A673 (cell line): Measurements from ENCODE around the gene PF4V1. TPM values are rescaled to one million over a fixed set of nuclear protein-coding genes. Genes with fewer than 3 reads are reported as not detected.

Source experiments
- BruUV-seq: library from RNA; stranded (reverse); fragments of 400-500 nt; replicated peaks from 2 replicates; lab custom pipeline; 2021; lab: Mats Ljungman, UMichigan
- CTCF ChIA-PET: fragments of 300-600 bp; sonication (Branson Sonifier 250); formaldehyde crosslinking; loops from one replicate; lab custom pipeline; 2022; ENCODE audit warnings: antibody characterized with exemption; lab: Charles Lee
- POLR2A ChIA-PET: fragments of 300-600 bp; sonication (Branson Sonifier 250); formaldehyde crosslinking; loops from one replicate; lab custom pipeline; 2022; ENCODE audit warnings: antibody characterized with exemption; ENCODE audit not compliant: low non-redundant PET; lab: Charles Lee
- DNase-seq: peaks from one replicate; pipeline ENCODE4 v3.0.0-alpha.2; 2015; ENCODE audit warnings: low spot score
- H3K27ac ChIP-seq: fragments of 200-600 bp; sonication (generic); 2 replicates; pipeline ENCODE4 v1.5.1; 2016; ENCODE audit warnings: mixed run types, low read depth, mild to moderate bottlenecking, mixed read lengths, antibody characterized with exemption, low read length; ENCODE audit not compliant: poor library complexity, severe bottlenecking
- H3K27me3 ChIP-seq: fragments of 200-600 bp; sonication (generic); replicated peaks from 2 replicates; pipeline ENCODE4 v1.6.1; 2017; ENCODE audit warnings: mixed run types, low read depth, mild to moderate bottlenecking, mixed read lengths, antibody characterized with exemption, low read length; ENCODE audit not compliant: insufficient read depth, poor library complexity
- H3K36me3 ChIP-seq: fragments of 200-600 bp; sonication (generic); 2 replicates; pipeline ENCODE4 v1.6.1; 2016; ENCODE audit warnings: mixed run types, mild to moderate bottlenecking, mixed read lengths, antibody characterized with exemption, low read length; ENCODE audit not compliant: insufficient read depth, poor library complexity, severe bottlenecking
- H3K4me1 ChIP-seq: fragments of 200-600 bp; sonication (generic); 2 replicates; pipeline ENCODE4 v1.6.1; 2017; ENCODE audit warnings: mixed run types, mild to moderate bottlenecking, mixed read lengths, antibody characterized with exemption, low read length; ENCODE audit not compliant: insufficient read depth, poor library complexity, severe bottlenecking
- H3K4me3 ChIP-seq: fragments of 200-600 bp; sonication (generic); 2 replicates; pipeline ENCODE4 v1.5.1; 2016; ENCODE audit warnings: low read depth, mixed run types, mild to moderate bottlenecking, mixed read lengths, low read length; ENCODE audit not compliant: poor library complexity, severe bottlenecking
- H3K9me3 ChIP-seq: fragments of 200-600 bp; sonication (generic); 2 replicates; pipeline ENCODE4 v1.6.1; 2016; ENCODE audit warnings: mixed run types, low read depth, mild to moderate bottlenecking, mixed read lengths, antibody characterized with exemption, low read length; ENCODE audit not compliant: poor library complexity, severe bottlenecking
- EZH2 ChIP-seq: fragments of 200-600 bp; sonication (generic); IDR thresholded peaks from 2 replicates; pipeline ENCODE4 v1.6.1; 2017; ENCODE audit warnings: borderline replicate concordance, low read depth, mild to moderate bottlenecking, mixed read lengths, antibody characterized with exemption, low read length; ENCODE audit not compliant: poor library complexity, severe bottlenecking
- intact Hi-C: fragments of 100-400 bp; cut with micrococcal nuclease; formaldehyde crosslinking; loops from one replicate; pipeline ENCODE4 v1.10.0; 2022; ENCODE audit not compliant: unreplicated experiment
- total RNA-seq: library from RNA; stranded (reverse); gene quantifications from 2 replicates; pipeline ENCODE4 v1.2.3, GENCODE V29; 2021
- TF ChIP-seq, protein P1 (sequence below): fragments of 300-800, 200-600 bp; sonication (generic); conservative IDR thresholded peaks from 2 replicates; pipeline ENCODE4 v1.5.1; 2017; ENCODE audit warnings: low read depth, mild to moderate bottlenecking, antibody characterized with exemption, low read length, moderate library complexity, mixed read lengths

The PF4V1 gene
- total RNA-seq, 1 experiment from 2014 or later = not detected

- no peaks in the 10 kb centered on the region for H3K9me3 ChIP-seq
- H3K4me1 ChIP-seq = no peaks in the 10 kb centered on the region
- ChIA-PET CTCF (no interaction called here), POLR2A (no interaction called here)
- intact Hi-C loops = no loop called here
- no peaks in the 10 kb centered on the region for H3K36me3 ChIP-seq
- H3K4me3 ChIP-seq = no peak overlapping the region
- BruUV-seq = no TSS peak
- no peak for DNase-seq
- no peaks in the 10 kb centered on the region for H3K27me3 ChIP-seq
- TF ChIP-seq, protein P1, sequence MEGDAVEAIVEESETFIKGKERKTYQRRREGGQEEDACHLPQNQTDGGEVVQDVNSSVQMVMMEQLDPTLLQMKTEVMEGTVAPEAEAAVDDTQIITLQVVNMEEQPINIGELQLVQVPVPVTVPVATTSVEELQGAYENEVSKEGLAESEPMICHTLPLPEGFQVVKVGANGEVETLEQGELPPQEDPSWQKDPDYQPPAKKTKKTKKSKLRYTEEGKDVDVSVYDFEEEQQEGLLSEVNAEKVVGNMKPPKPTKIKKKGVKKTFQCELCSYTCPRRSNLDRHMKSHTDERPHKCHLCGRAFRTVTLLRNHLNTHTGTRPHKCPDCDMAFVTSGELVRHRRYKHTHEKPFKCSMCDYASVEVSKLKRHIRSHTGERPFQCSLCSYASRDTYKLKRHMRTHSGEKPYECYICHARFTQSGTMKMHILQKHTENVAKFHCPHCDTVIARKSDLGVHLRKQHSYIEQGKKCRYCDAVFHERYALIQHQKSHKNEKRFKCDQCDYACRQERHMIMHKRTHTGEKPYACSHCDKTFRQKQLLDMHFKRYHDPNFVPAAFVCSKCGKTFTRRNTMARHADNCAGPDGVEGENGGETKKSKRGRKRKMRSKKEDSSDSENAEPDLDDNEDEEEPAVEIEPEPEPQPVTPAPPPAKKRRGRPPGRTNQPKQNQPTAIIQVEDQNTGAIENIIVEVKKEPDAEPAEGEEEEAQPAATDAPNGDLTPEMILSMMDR = no peak
- no peak for TF ChIP-seq EZH2
- H3K27ac ChIP-seq = no peak overlapping the region
Measured at GRCh38 chr4:73844806-73845205, 8.3 kb upstream of the PF4V1 start.

- TF ChIP-seq, protein P1 = no peak
- no peak for TF ChIP-seq EZH2
- ChIA-PET CTCF (no interaction called here), POLR2A (no interaction called here)
- intact Hi-C loops = no loop called here
- Histone ChIP-seq H3K4me1 (no peaks in the 10 kb centered on the region), H3K9me3 (no peaks in the 10 kb centered on the region), H3K27ac (no peak overlapping the region), H3K27me3 (no peaks in the 10 kb centered on the region), H3K4me3 (no peak overlapping the region), H3K36me3 (no peaks in the 10 kb centered on the region)
- no TSS peak for BruUV-seq
- DNase-seq = no peak
Measured at GRCh38 chr4:73847526-73848182, 5.4 kb upstream of the PF4V1 start.

DNA sequence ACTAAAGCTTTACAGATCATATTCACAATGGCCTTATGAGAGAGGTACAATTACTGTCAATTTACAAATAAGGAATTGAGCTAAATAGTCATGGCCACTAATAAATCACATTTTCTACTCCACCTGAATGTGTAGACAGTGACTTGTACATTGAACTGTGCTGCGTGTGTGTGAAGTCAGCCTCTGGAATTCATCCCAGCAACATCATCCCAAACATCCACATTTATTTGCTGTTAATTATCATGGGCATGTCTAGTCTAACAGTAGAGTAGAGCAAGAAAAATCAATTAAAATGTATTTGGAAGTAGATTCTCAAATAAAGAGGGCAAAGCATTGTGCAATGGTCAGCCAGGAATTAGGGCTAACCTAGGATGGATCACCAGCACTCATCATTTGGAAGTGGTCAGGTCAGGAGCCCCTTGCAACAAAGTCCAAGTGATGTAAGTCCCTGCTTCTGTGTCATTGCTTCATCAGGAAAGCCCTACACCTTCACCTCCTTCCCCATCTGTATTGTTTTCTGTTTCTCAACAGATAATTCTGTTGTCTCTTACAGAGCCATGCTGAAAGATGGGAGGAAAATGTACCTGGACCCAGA, 4.8 kb upstream of the PF4V1 start:
- no peak for DNase-seq
- POLR2A ChIA-PET = no interaction called here
- no peak overlapping the region for H3K4me3 ChIP-seq
- no peaks in the 10 kb centered on the region for H3K9me3 ChIP-seq
- CTCF ChIA-PET = no interaction called here
- H3K4me1 ChIP-seq = no peaks in the 10 kb centered on the region
- BruUV-seq = no TSS peak
- no peaks in the 10 kb centered on the region for H3K27me3 ChIP-seq
- TF ChIP-seq EZH2 = no peak
- TF ChIP-seq, protein P1 = no peak
- H3K36me3 ChIP-seq = no peaks in the 10 kb centered on the region
- intact Hi-C loops = no loop called here
- no peak overlapping the region for H3K27ac ChIP-seq
